ENCODE measurements around the gene TAOK2. TPM values are rescaled to one million over a fixed set of nuclear protein-coding genes. Genes with fewer than 3 reads are reported as not detected.
"Not testable (repeated sequence)": the region's sequence is repeated elsewhere in the genome, so short reads cannot be mapped to it uniquely, and the experiment has no call there.

TAOK2 gene
- polyA plus RNA-seq (ENCODE audit: insufficient read length in 12 of 12) = 10 to 100 TPM in 11 of 12 donors, not detected in 1; 24.9 to 47.2 (median 31.2) TPM
- long read RNA-seq, donor 1, partial matches to known transcripts = 40 of 40 reads
- long read RNA-seq, donor 1, other reads (novel, unspliced or antisense) = 0 of 40 reads
- long read RNA-seq, donor 2, partial matches to known transcripts = 9 of 10 reads
- long read RNA-seq, donor 2, other reads (novel, unspliced or antisense) = 0 of 10 reads
- long read RNA-seq, donor 3, partial matches to known transcripts = 0 of 1 reads
- long read RNA-seq, donor 3, other reads (novel, unspliced or antisense) = 0 of 1 reads
- long read RNA-seq, donor 4 = 0 reads
- long read RNA-seq, donor 5, full-length matches to known transcripts = 5 of 11 reads
- long read RNA-seq, donor 5, partial matches to known transcripts = 6 of 11 reads
- long read RNA-seq, donor 5, other reads (novel, unspliced or antisense) = 0 of 11 reads
- long read RNA-seq, donor 6, partial matches to known transcripts = 10 of 11 reads
- long read RNA-seq, donor 6, other reads (novel, unspliced or antisense) = 0 of 11 reads
- long read RNA-seq, donor 7, partial matches to known transcripts = 9 of 9 reads
- long read RNA-seq, donor 7, other reads (novel, unspliced or antisense) = 0 of 9 reads
- long read RNA-seq, donor 8, full-length matches to known transcripts = 7 of 7 reads
- long read RNA-seq, donor 8, partial matches to known transcripts = 0 of 7 reads
- long read RNA-seq, donor 8, other reads (novel, unspliced or antisense) = 0 of 7 reads
- long read RNA-seq, donor 9, full-length matches to known transcripts = 2 of 2 reads
- long read RNA-seq, donor 9, partial matches to known transcripts = 0 of 2 reads
- long read RNA-seq, donor 9, other reads (novel, unspliced or antisense) = 0 of 2 reads
- long read RNA-seq, donor 10, partial matches to known transcripts = 20 of 22 reads
- long read RNA-seq, donor 10, other reads (novel, unspliced or antisense) = 0 of 22 reads
- long read RNA-seq, donor 11, full-length matches to known transcripts = 3 of 3 reads
- long read RNA-seq, donor 11, partial matches to known transcripts = 0 of 3 reads
- long read RNA-seq, donor 11, other reads (novel, unspliced or antisense) = 0 of 3 reads

DNA sequence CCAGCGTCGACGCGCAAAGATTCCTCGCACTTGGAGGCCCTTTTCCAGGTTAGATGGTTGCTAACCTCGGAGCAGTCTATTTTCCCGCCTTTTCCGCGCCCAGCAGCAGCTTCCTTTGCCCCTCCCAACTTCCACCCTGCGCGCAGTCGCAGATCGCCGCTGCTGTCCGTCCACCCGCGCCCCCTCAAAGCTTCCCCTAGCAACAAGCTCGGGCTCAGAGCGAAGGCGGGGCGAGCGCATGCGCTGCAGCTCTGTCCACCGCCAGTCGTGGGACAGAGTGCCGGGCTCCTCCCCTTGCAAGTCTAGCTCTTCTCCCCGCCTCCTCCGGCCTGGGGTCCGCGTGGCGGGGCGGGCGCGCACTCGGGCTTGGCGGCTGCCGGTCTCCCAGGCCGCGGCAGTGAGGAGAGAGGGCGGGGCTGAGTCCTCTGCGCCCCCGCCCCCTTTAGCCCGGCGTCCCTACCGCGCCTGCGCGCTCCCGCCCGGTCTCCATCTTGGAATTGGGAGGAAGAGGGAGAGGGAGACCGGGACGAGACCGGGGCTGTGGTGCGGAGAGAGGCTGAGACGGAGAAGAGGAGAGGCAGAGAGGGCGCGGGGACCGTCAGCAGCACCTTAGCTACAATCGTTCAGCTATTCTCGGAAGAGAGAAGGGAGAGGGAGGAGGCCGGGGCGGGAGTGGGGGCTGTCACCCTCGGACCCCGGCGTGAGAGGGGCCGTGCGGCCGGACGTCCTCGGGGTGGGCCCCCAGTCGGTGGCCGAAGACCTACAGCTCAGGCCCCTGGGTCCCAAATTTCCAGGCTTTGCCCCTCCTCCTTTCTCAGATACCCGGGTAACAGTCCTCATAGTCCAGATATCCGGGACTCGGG is at the start of gene TAOK2:
TSS of gene TAOK2 (plus strand) at position 485 of the 863 bp plus-strand sequence. CDS start 3,905 bp downstream, outside the sequence.
- DNase-seq = peak; percentile 99

DNA sequence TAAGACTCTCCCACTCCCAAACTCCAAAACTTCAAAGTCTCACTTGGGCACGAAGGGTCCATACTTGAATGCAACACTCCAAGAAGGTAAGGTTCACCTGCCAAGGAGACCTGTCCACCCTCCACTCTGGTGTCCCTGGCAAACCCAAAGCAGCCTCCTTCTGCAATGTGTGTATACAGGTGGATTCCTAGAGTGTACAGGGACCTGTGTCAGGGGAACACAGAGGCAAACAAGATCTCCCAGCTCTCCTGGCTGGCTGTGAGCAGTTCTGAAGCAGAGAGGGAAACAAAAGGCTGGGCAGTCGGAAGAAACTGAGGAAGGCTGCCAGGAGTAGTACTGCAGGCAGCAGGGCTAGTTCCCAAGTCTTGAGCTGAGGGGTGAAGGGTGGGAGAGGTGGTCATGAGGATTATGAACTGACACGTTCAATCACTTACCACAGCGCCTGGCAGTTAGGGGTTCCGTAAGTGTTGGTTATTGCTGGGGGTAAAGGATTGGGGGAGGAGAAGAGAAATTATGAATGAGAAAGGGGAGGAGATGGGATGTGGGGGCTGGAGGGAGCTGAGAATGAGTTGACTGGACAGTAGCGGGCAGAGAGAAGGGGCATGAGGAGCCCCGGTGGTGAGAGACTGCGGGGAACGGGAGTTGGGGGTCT is 48.4 kb upstream of the TAOK2 start:
- DNase-seq = peak; percentile 13

DNA sequence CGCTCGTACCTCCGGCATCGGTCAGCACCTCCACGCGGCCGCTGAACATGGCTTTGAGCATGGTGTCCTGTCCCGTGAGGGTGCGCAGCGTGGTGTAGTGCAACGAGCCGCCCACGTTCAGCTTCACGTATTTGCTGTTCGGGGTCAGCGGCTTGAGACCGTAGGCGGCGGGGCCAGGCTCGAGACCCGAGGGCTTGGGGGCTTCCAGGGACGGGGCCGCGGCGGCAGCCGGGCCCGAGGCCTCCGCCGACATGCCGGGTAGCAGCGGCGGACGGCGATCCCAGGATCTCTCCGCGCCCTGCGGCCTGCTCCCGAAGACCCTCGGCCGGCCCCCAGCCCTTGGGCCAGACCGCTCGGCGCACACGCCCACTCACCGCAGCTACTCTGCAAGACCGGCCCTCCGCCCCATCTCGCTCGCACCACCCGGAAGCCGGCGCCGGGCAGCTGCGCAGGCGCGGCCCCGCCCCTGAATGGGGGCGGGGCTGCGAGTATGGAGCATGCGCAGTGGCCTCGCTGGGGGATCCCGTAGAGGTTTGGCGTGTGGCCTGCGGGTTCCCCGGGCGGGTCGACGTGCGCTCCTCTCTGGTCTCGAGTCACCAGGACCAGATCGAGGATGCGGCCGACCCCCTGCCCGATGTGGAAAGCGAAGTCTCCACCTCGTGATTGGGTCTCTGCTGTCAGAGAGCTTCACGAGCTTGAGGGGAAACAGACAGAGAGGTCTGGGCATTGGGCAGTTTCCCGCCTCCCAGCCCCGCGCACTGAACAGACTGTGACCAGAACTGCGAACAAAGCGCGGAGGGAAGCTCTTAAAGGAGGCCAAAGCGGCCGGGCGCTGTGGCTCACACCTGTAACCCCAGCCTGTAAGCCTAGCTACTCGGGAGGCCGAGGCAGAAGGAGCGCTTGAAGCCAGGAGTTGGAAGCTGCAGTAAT is 47.6 kb upstream of the TAOK2 start, which contains the start of gene KCTD13:
TSS of gene KCTD13 (minus strand) at position 446 of the 930 bp plus-strand sequence. CDS start at position 253, 193 bp downstream.
- peak; percentile 91 for DNase-seq

DNA sequence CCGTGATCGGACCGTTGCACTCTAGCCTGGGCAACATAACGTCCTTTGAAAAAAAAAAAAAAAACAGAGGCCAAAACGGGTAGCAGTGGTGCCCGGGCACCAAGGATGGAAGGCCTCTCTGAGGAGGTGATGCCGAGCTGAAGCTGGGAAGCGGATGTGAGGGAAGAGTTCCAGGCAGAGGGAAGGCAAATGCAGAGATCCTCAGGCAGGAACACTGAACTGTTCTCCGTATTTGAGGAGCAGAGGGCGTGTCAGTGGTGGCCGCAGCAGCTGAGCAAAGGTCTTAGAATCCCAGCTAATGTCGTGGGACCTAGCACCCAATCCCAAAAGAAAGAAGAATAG is 47.0 kb upstream of the TAOK2 start:
- DNase-seq = peak; percentile 61

- no peak for DNase-seq
These were observed 46.4 kb upstream of the TAOK2 start for GRCh38 chr16:29927070-29927905.

DNA sequence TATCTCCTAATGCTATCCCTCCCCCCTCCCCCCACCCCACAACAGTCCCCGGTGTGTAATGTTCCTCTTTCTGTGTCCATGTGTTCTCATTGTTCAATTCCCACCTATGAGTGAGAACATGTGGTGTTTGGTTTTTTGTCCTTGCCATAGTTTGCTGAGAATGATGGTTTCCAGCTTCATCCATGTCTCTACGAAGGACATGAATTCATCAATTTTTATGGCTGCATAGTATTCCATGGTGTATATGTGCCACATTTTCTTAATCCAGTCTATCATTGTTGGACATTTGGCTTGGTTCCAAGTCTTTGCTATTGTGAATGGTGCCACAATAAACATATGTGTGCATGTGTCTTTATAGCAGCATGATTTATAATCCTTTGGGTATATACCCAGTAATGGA is 41.9 kb upstream of the TAOK2 start:
- DNase-seq = not testable (repeated sequence)

GRCh38 chr16:29940656-29941055 is 33.0 kb upstream of the TAOK2 start:
- DNase-seq = no peak

- DNase-seq = peak; percentile 29
These were observed 29.5 kb upstream of the TAOK2 start for GRCh38 chr16:29943846-29944799.

DNA sequence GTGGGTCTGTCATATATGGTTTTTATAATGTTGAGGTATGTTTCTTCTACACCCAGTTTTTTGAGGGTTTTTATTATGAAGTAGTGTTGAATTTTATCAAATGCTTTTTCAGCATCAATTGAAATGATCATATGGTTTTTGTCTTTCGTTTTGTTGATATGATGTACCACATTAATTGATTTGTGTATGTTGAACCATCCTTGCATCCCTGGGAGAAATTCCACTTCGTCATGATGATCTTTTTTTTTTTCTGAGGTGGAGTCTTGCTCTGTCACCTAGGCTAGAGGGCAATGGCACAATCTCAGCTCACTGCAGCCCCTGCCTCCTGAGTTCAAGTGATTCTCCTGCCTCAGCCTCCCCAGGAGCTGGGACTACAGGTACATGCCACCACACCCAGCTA is 25.8 kb upstream of the TAOK2 start:
- DNase-seq = no peak

DNA sequence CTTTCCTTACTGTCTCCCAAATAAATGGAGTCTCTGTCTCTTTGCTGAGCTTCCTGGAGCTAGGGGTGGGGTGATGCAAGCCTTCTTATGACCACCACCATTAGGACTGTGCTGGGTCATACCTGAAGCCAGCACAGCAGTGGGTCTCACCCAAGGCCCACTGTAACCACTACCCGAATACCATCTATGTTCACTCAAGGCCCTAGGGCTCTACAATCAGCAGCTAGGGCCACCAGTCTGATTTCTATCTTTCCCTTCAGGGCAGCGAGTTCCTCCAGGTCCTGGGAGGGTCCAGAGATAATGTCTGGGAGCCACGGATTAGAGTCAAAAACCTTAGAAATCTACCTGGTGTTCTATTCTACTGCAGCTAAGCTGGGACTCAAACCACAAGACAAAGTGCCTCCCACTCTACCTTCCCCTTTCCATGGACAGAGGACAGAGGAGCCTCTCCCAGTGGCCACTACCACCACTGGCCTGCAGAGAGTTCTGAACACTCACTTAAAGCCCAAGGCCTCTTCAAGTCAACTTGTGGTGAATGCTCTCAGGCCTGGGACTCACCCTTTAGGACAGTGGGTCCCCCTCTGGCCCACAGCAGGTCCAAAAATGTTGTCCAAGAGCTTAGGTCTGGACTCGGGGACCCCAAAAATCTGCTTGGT is 22.7 kb upstream of the TAOK2 start:
- DNase-seq = no peak

- no peak for DNase-seq
These were observed 21.9 kb upstream of the TAOK2 start for GRCh38 chr16:29951625-29952365.

- DNase-seq = no peak
These were observed 14.9 kb upstream of the TAOK2 start for GRCh38 chr16:29958756-29959155.

GRCh38 chr16:29959293-29959692 is 14.4 kb upstream of the TAOK2 start:
- DNase-seq = no peak

DNA sequence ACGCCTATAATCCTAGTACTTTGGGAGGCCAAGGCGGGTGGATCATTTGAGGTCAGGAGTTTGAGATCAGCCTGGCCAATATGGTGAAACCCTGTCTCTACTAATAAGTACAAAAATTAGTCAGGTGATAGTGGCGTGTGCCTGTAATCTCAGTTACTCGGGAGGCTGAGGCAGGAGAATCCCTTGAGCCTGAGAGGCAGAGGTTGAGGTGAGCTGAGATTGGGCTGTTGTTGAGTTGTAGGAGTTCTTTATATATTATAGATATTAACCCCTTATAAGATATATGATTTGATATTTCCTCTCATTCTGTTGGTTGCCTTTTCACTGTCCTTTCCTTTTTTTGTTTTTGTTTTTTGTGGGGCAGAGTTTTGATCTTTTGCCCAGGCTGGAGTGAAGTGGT is 13.8 kb upstream of the TAOK2 start:
- not testable (repeated sequence) for DNase-seq

GRCh38 chr16:29961127-29961478 is 12.6 kb upstream of the TAOK2 start:
- peak; percentile 15 for DNase-seq
